Measurements from ENCODE around the gene PCID2.

PCID2 gene

GRCh38 chr13:113220877-113221276 lies 12.4 kb upstream of the PCID2 start:
- TF ChIP-seq, protein P1, sequence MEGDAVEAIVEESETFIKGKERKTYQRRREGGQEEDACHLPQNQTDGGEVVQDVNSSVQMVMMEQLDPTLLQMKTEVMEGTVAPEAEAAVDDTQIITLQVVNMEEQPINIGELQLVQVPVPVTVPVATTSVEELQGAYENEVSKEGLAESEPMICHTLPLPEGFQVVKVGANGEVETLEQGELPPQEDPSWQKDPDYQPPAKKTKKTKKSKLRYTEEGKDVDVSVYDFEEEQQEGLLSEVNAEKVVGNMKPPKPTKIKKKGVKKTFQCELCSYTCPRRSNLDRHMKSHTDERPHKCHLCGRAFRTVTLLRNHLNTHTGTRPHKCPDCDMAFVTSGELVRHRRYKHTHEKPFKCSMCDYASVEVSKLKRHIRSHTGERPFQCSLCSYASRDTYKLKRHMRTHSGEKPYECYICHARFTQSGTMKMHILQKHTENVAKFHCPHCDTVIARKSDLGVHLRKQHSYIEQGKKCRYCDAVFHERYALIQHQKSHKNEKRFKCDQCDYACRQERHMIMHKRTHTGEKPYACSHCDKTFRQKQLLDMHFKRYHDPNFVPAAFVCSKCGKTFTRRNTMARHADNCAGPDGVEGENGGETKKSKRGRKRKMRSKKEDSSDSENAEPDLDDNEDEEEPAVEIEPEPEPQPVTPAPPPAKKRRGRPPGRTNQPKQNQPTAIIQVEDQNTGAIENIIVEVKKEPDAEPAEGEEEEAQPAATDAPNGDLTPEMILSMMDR (conservative IDR thresholded peaks at IDR 0.05; ENCODE audit: low read depth) = no peak
- DNase-seq (ENCODE audit: low spot score) = no peak
- POLR2A ChIA-PET (ENCODE audit: low non-redundant PET) = no interaction called here
- CTCF ChIA-PET = interaction anchor here (0.6 kb wide), 1 partner anchor 8 kb away, joined by 3 read pairs; no protein-coding TSS in a partner anchor
- no peak overlapping the region for H3K27ac ChIP-seq

DNA sequence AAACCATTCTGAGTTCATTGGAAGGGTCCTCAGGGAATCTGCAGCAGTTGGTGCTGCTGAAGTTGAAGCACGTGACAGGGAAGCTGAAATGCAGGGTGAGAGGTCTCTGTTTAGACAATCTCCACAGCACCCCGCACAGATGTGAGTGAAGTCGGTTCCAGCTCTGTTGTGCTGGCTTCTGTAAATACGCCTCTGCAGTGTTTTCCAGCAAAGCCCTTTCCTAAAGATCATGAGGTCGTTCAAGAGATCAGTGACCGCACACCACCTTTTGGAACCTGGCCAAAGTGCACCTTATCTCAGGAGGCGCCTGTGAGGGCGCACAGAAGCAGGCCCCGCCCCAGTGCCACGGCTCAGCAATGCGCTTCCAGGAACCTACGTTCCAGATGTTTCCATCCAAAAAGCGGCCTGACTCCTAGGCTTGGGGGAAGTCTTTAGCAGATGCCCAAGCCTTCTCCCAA lies 11.7 kb upstream of the PCID2 start:
- H3K27ac ChIP-seq = 0 out of 2 replicates have a peak overlapping the region, but pooled peaks have one; percentile 7
- DNase-seq (ENCODE audit: low spot score) = no peak
- POLR2A ChIA-PET (ENCODE audit: low non-redundant PET) = no interaction called here
- CTCF ChIA-PET = no interaction called here
- TF ChIP-seq, protein P1 (conservative IDR thresholded peaks at IDR 0.05; ENCODE audit: low read depth) = no peak

- POLR2A ChIA-PET (ENCODE audit: low non-redundant PET) = no interaction called here
- H3K27ac ChIP-seq = peak overlapping the region; percentile 11; the same call in 1 of the 2 replicates
- CTCF ChIA-PET = interaction anchor here (0.9 kb wide), 1 partner anchor 46 kb away, joined by 3 read pairs; no protein-coding TSS in a partner anchor
- TF ChIP-seq, protein P1 (conservative IDR thresholded peaks at IDR 0.05; ENCODE audit: low read depth) = no peak
- DNase-seq (ENCODE audit: low spot score) = no peak
Observed at GRCh38 chr13:113219256-113219940, 10.9 kb upstream of the PCID2 start.

DNA sequence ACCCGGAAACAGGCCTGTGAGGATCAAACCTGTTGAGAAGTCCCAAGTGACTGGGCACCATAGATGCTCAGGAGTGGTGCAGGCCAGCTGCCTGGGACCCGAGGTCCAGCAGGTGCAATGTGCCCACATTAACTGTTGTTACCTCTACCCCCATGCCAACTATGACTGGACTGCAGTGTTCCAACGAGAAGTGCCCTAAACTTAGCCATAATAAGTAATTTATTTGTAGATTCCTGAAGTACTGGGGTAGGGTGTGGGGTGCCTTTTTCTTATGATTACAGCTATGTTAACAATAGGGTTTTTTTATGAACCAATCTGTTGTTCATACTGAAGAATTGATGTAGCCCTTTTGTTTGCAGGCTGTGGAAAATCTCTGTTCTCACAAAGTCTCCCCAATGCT lies 10.1 kb upstream of the PCID2 start:
- TF ChIP-seq, protein P1 (conservative IDR thresholded peaks at IDR 0.05; ENCODE audit: low read depth) = no peak
- ChIA-PET CTCF (interaction anchor here (0.6 to 0.9 kb wide), 2 partner anchors 20 to 47 kb away, joined by 3 read pairs; no protein-coding TSS in a partner anchor), POLR2A (ENCODE audit: low non-redundant PET) (no interaction called here)
- peak overlapping the region; percentile 32; the same call in 1 of the 2 replicates for H3K27ac ChIP-seq
- DNase-seq (ENCODE audit: low spot score) = no peak

GRCh38 chr13:113216254-113217048 lies 8.0 kb upstream of the PCID2 start:
- DNase-seq (ENCODE audit: low spot score) = peak; percentile 65
- peak overlapping the region; percentile 70 for H3K27ac ChIP-seq
- TF ChIP-seq, protein P1 (conservative IDR thresholded peaks at IDR 0.05; ENCODE audit: low read depth) = no peak
- ChIA-PET POLR2A (ENCODE audit: low non-redundant PET) (no interaction called here), CTCF (no interaction called here)

DNA sequence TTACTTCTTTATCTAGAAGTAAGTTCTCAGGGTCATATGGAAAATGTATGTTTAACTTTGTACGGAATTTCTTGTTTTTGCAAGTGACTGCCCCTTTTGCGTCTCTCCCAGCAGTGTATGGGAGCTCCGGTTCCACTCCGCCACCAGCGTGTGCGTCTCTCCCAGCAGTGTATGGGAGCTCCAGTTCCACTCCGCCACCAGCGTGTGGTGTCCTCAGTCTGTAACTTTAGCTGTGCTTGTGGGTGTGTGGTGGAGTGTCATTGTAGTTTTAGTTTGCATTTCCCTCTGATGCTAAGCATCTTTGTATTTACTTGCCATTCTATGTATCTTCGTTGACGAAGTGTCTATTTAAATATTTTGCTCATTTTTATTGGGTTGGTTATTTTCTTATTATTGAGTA lies 3.3 kb upstream of the PCID2 start:
- no peak for DNase-seq (ENCODE audit: low spot score)
- CTCF ChIA-PET = no interaction called here

More for the DNA sequence above, 3.3 kb upstream of the PCID2 start:
- TF ChIP-seq, protein P1 (conservative IDR thresholded peaks at IDR 0.05; ENCODE audit: low read depth) = no peak
- H3K27ac ChIP-seq = no peak overlapping the region
- POLR2A ChIA-PET (ENCODE audit: low non-redundant PET) = no interaction called here

Measured in RWPE1 (cell line).